HG02943 (cell line): Measurements from ENCODE around the gene PRSS27.
A peak's percentile ranks its signal among the peaks of the same experiment; 100 is the strongest.
"Not testable (repeated sequence)": the region's sequence is repeated elsewhere in the genome, so short reads cannot be mapped to it uniquely, and the experiment has no call there.

Experiments
- ATAC-seq: cut with Tn5 transposase; IDR thresholded peaks from one replicate; pipeline ENCODE4 v1.9.1; 2021; ENCODE audit warnings: mild to moderate bottlenecking, low read depth, moderate library complexity; ENCODE audit not compliant: unreplicated experiment

The PRSS27 gene

DNA sequence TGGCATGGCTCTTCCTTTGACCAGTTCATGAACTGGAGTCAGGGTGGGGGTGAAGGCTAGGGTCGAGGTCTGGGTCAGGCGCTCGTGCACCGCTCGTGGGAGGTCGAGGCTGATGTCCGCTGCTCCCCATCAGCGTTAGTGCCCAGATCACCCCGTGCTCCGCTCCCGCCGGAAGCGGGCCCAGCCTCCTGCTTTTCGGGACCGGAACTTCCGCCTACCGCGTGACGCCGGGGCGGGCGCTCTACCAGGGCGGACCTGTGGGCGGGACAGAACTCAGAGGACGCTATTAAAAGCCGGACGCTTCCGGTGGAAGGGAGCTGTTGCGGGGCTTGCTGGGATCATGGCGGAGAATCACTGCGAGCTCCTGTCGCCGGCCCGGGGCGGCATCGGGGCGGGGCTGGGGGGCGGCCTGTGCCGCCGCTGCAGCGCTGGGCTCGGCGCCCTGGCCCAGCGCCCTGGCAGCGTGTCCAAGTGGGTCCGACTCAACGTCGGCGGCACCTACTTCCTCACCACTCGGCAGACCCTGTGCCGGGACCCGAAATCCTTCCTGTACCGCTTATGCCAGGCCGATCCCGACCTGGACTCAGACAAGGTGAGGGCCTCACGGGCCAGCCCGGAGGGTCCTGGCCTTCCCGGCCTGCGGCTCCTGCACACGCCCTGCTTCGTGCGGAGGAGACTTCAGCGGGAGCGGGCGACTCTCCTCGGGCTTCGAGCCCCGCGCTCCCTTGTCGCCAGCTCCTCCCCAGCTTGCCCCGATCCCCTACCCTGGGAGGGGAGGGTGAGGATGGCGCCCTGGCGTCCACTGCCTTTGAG lies 37.6 kb downstream of the PRSS27 start, which contains the start of gene KCTD5:
Gene KCTD5 (plus strand): TSS at position 315 of the 813 bp plus-strand sequence. CDS start 26 bp downstream, at position 341.
- ATAC-seq: peak; percentile 60

DNA sequence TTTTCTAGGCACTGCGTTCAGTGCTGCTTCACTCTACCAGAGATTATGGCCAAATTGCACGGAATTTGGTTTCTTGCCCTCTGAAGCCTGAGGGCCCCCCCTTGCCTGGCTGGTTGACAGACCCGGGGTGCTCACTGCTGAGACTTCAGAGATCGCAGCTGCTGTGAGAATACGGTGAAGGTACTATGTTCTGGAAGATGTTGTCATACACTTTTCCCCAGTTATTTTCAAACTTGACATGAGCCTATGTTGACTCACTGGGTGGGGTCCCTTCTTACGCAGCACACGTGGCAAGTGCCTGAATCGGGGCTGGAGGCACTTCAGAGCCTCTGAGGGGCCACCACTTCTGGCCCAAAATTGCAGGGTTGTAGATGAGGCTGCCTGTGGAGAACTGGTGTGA lies 39.7 kb downstream of the PRSS27 start:
- ATAC-seq: not testable (repeated sequence)

DNA sequence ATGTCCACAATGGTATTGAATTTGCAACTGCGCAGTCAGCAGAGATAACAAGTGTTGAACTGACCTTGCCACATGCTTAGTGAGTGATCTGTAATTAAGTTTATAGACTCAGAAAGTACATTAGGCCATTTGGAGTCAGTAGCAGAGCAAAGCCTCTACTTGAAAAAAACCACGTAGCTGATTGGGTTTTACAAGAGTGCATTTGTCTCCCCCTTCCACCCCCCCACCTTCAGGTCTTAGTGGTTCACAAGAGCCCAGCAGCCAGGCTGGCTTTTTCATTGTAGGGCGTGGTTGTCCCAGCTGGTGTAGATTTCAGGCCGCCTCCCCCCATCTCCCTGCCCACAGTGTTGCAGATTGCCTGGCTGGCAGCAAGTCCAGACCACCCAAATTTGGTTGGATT lies 40.1 kb downstream of the PRSS27 start:
- ATAC-seq: not testable (repeated sequence)

DNA sequence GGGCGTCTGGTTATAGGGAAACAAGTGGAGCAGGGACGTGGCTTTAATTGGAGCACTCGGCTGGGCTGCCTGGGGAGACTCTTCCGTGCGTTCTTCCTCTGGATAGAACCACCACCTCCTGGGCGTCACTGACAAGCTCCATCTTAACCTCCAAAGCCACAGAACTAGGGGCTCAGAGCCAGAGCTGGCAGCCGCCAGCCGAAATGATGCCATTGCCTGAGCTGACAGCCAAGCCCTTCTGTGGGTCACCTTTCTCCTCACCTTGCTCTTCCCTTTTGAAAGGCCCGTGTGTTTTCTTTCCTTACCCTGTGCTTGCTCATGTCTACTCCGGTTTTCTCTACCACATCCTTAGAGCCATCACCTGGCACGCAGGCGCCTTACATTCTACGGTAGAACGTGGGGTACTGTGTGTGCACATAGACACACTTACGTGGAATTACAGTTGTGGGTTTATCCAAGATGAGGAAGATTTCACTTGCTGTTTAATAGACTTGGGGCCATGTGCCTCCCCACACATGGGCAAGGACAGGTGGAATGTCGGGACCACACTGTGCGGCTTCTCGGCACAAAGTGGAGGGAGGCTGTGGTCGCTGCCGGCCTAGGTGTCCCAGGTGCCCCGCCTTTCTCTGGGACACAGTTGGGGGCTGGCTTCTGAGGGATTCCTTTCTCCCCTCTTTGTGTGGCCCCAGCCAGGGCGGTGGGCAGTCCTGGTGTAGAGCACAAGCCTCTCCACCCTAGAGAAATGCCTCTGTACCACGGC lies 41.6 kb downstream of the PRSS27 start:
- ATAC-seq: not testable (repeated sequence)

DNA sequence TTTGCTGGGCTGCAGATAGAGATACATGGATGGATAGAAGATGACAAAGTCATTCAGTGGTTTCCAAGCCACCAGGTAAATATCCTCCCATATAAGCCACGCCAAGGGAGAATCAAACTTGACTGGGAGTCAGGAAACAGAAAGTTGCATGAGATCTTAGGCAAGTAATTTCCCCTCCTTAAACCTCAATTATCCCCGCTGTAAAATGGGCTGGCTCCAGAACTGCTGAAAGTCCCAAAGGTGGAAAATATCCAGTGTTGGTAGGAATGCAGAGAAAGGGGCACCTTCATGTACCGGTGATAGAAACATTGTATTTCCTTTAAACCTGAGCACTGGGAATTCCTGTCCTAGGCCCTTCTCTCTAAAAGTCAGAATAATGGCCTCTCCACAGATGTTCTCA lies 43.1 kb downstream of the PRSS27 start:
- not testable (repeated sequence) for ATAC-seq

DNA sequence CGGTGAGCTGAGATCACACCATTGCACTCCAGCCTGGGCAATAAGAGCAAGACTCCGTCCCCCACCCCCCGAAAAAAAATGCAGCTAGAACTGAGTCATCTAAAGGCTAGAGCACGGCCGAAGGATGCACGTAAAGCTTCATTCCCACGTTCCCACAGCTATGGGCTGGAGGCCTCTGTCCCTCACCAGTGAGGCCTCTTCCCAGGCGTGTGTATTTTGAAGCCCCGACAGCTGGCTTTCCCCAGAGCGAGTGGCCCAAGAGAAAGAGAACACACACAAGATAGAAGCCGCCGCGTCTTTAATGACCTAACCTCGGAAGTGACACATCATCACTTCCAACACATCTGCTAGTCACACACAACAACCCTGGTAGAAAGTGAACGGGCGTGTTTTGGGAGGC lies 44.3 kb downstream of the PRSS27 start:
- ATAC-seq: no peak

DNA sequence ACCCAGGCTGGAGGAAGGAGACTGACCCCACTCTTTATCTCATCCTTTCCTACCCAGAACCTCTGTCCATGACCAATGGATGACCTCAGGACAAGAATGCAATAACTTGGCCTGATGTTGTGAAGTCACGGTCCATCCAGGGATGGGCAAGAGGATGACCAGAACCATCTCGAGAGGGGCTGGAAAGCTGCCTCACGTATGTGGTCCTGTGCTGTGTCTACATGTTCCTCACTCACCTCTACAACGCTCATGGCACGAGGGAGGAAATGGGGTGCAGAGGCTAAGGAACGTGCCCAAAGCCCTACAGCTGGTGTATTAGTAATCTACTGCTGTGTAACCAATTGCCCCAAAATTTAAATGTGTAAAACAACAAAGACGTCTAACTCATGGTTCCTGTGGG lies 45.0 kb downstream of the PRSS27 start:
- no peak for ATAC-seq

DNA sequence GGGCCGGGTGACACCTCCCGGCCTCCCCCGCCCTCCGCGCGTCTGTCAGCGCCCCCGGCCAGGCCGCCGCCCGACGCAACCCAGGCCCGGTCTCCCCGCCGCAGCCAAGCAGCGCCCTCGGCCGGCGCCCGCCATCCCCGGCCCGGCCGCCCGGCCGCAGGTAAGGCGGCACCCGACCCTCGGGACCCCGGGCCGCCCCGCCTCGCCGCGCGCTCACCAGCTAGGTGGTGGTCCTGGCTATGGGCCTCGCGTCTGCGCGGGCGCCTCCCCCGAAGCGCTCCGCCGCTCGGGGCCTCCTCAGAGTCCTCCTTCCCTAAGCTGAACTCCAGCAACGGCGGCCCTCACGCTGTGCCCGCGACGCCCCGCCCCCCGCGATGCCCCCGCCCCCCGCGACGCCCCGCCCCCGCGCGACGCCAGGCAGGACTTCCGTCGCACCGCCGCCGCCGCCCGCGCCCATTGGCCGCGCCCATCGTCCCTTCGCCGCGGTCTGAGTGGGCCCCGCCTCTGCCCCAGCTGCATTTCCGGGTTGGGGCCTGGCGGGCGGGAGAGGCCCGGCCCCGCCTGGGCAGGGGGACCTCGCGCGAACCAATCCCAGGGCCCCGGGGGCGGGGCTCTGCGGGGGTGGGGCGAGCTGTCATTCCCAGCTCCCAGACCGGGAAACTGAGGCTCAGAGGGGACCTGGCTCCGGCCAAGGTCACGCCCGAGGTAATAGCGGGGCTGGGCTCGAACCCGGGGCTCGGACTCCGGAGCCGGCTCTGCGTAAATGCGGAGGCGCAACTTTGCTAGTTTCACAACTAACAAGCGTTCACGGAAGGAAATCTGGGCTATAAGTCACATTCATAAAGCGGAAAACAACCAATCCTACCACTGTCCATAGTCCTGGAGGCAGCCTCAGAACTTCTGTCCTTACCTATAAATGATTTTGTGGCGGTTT lies 46.7 kb downstream of the PRSS27 start:
- ATAC-seq: peak; percentile 84

DNA sequence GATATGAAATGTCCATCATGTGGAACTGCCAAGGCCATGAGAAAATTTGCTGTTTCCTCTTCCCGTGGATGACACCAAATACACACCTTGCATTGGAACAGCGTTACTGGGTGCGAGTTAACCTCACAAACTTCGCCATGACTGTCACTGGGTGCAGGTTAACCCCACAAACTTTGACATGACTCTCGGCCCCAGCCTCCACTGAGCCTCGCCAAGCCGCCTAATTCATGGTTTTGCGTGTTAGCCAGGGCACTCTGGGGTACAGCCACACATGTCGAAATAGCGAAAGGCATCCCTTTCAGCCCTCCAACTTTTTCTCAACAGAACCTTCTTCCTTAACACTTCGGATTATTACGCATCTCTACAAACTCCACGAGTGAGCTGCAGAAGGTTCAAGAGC lies 48.3 kb downstream of the PRSS27 start:
- ATAC-seq: no peak

DNA sequence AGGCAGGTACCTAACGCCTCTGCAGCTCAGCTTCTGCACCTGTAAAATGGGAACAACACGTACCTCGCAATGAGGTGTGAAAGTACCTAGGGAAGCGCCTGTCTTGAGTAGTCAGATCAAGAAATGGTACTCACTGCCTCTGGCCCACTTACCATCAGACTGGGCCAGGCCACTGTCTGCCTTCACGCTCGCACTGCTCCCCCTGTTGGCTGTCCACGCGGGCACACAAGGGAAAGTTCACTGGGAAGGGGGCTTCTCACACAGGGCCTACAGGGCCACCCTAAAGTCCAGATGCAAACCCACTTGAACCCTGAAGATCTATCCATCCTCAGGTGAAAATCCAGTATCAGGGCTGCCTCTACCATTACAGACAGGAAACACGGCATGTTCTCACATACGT lies 48.8 kb downstream of the PRSS27 start:
- not testable (repeated sequence) for ATAC-seq

DNA sequence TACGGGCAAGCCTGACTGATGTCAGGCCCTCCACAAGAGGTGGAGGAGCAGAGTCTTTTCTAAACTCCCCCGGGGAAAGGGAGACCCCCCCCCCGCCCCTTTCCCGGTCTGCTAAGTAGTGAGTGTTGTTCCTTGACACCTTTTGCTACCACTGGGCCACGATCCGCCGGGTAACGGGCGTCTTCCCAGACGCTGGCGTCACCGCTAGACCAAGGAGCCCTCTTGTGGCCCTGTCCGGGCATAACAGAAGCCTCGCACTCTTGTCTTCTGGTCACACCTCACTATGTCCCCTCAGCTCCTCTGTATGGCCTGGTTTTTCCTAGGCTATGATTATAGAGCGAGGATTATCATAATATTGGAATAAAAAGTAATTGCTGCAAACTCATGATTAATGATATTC lies 50.0 kb downstream of the PRSS27 start:
- ATAC-seq: not testable (repeated sequence)

DNA sequence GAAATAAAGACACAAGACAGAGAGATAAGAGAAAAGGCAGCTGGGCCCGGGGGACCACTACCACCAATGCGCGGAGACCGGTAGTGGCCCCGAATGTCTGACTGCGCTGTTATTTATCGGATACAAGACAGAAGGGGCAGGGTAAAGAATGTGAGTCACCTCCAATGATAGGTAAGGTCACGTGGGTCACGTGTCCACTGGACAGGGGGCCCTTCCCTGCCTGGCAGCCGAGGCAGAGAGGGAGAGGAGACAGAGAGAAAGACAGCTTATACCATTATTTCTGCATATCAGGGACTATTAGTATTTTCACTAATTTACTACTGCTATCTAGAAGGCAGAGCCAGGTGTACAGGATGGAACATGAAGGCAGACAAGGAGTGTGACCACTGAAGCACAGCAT lies 50.4 kb downstream of the PRSS27 start:
- not testable (repeated sequence) for ATAC-seq

DNA sequence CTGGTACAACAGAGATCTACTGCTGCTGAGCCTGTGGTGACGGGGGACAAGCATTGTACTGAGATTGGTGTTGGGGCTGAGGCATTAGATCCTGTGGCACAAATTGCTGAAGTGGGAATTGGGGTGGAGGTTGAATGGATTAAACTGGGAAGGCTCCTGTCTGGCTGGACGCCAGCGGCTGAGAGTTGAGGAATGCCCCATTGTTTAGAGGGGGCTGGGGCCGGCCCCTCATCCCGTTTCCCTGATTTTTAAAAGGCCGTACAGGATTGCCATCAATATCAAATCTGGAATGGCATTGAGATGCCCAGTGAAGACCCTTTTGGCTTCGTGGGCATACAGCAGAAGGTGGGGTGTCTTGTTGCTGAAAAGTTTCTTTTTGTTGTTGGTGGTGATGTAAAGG lies 53.4 kb downstream of the PRSS27 start:
- not testable (repeated sequence) for ATAC-seq

DNA sequence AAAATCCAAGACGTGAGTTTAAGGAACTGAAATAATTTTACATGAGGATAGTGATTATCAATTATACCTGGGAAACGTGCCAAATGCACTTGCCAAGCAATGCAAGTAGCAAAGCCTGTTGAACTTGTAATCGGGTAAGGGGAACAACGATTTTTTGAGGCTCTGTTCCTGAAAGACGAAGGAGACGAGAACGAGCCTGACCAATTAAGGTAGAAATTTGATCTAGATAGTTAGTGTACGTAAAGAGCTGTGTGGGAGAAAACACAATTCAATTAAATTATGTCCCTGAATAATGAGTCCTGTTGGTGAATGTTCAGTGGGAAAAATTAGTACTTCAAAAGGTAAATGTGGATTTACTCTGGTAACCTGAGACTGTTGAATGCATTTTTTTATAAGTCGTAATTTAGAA lies 55.4 kb downstream of the PRSS27 start:
- no peak for ATAC-seq

DNA sequence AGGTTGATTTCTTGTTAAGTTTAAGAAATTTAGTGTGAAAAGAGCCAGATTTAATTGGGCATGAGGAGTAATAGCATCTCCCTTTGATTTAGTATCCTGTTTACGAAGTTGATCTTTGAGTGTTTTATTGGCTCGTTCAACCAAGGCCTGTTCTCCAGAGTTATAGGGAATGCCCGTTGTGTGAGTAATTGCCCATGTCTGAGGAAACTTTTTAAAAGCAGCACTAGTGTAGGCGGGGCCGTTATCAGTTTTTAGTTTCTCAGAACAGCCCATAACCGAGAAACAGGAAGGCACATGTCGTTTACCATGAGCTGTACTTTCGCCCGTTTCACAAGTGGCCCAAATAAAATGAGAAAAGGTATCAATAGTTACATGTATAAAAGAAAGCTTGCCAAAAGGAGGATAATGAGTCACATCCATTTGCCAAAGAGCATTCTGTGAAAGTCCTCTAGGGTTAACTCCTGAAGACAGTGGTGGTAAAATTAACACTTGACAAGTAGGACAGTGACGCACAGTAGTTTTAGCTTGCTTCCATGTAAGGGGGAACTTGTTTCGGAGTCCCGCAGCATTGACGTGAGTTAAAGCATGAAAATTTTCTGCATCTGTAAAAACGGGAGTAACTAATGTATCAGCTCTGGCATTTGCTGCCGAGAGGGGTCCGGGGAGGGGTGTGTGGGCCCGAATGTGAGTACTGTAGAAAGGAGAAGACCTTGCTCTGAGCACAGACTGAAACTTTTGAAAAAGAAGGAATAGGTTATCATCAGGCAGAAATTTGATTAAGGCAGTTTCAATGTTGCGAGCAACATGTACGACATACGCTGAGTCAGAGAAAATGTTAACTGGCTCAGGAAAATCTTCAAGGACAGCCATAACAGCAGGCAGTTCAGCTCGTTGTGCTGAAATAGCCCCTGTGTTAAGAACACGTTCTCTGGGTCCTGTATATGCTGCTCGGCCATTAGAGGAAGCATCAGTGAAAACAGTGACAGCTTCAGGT lies 56.2 kb downstream of the PRSS27 start:
- no peak for ATAC-seq
